Measurements from ENCODE around the gene MZB1. TPM values are rescaled to one million over a fixed set of nuclear protein-coding genes. Genes with fewer than 3 reads are reported as not detected.

The MZB1 gene
- total RNA-seq, 2 experiments from 2014 or later: 24.0 to 26.3 TPM

- H3K4me3 Mint-ChIP-seq: no peak overlapping the region
- ChIA-PET CTCF (interaction anchor here (1.4 kb wide), 1 partner anchor 133 kb away, joined by 3 read pairs; no protein-coding TSS in a partner anchor), POLR2A (interaction anchor here (0.9 to 1.1 kb wide), 2 partner anchors 9 to 32 kb away, joined by 3 read pairs; no protein-coding TSS in a partner anchor)
- H3K9me3 Mint-ChIP-seq: no peaks in the 10 kb centered on the region
- H3K27me3 Mint-ChIP-seq: no peaks in the 10 kb centered on the region
- intact Hi-C loops (cut with micrococcal nuclease): no loop called here
- H3K27ac Mint-ChIP-seq: peak overlapping the region; percentile 4
- H3K36me3 Mint-ChIP-seq: no peaks in the 10 kb centered on the region
- peaks cover 24% of the 10 kb centered on the region for H3K4me1 Mint-ChIP-seq (ENCODE audit: low read depth)
- DNase-seq: no peak
These were observed 5.6 kb downstream of the MZB1 start for GRCh38 chr5:139383993-139384590.

GRCh38 chr5:139383275-139383992 lies 6.3 kb downstream of the MZB1 start, which contains the start of gene SLC23A1:
Gene SLC23A1 (minus strand): TSS chr5:139383297. CDS start chr5:139383253, 44 bp downstream.
- no peak for DNase-seq
- H3K9me3 Mint-ChIP-seq: no peaks in the 10 kb centered on the region
- ChIA-PET POLR2A (no interaction called here), CTCF (interaction anchor here (1.4 kb wide), 1 partner anchor 133 kb away, joined by 3 read pairs; no protein-coding TSS in a partner anchor)
- H3K4me1 Mint-ChIP-seq (ENCODE audit: low read depth): peaks cover 23% of the 10 kb centered on the region
- intact Hi-C loops (cut with micrococcal nuclease): no loop called here
- H3K36me3 Mint-ChIP-seq: no peaks in the 10 kb centered on the region
- H3K27me3 Mint-ChIP-seq: no peaks in the 10 kb centered on the region
- no peak within 1 kb of the TSS for H3K27ac Mint-ChIP-seq
- no peak within 1 kb of the TSS for H3K4me3 Mint-ChIP-seq

GRCh38 chr5:139382807-139383206 lies 6.9 kb downstream of the MZB1 start:
- DNase-seq: no peak
- H3K27me3 Mint-ChIP-seq: no peaks in the 10 kb centered on the region
- no peak overlapping the region for H3K27ac Mint-ChIP-seq
- H3K4me1 Mint-ChIP-seq (ENCODE audit: low read depth): peaks cover 23% of the 10 kb centered on the region
- H3K36me3 Mint-ChIP-seq: no peaks in the 10 kb centered on the region
- POLR2A ChIA-PET: no interaction called here
- no peak overlapping the region for H3K4me3 Mint-ChIP-seq
- no peaks in the 10 kb centered on the region for H3K9me3 Mint-ChIP-seq
- CTCF ChIA-PET: interaction anchor here (1.4 kb wide), 1 partner anchor 132 kb away, joined by 3 read pairs; no protein-coding TSS in a partner anchor
- intact Hi-C loops (cut with micrococcal nuclease): no loop called here

GRCh38 chr5:139381837-139382761 lies 7.6 kb downstream of the MZB1 start:
- H3K27me3 Mint-ChIP-seq: no peaks in the 10 kb centered on the region
- no peak for DNase-seq
- H3K4me3 Mint-ChIP-seq: no peak overlapping the region
- intact Hi-C loops (cut with micrococcal nuclease): no loop called here
- H3K27ac Mint-ChIP-seq: no peak overlapping the region
- peaks cover 23% of the 10 kb centered on the region for H3K4me1 Mint-ChIP-seq (ENCODE audit: low read depth)
- no peaks in the 10 kb centered on the region for H3K9me3 Mint-ChIP-seq
- H3K36me3 Mint-ChIP-seq: no peaks in the 10 kb centered on the region
- ChIA-PET POLR2A (interaction anchor here (1.1 kb wide), 1 partner anchor 9 kb away, joined by 3 read pairs; no protein-coding TSS in a partner anchor), CTCF (interaction anchor here (1.4 kb wide), 1 partner anchor 131 kb away, joined by 3 read pairs; no protein-coding TSS in a partner anchor)

- intact Hi-C loops (cut with micrococcal nuclease): no loop called here
- ChIA-PET POLR2A (no interaction called here), CTCF (no interaction called here)
- Mint-ChIP-seq H3K4me1 (ENCODE audit: low read depth) (peaks cover 7% of the 10 kb centered on the region), H3K4me3 (no peak overlapping the region), H3K27me3 (no peaks in the 10 kb centered on the region), H3K9me3 (no peaks in the 10 kb centered on the region), H3K36me3 (no peaks in the 10 kb centered on the region), H3K27ac (no peak overlapping the region)
- no peak for DNase-seq
These were observed 9.9 kb downstream of the MZB1 start for GRCh38 chr5:139379626-139380449.

- POLR2A ChIA-PET: no interaction called here
- CTCF ChIA-PET: no interaction called here
- Mint-ChIP-seq H3K9me3 (no peaks in the 10 kb centered on the region), H3K27ac (no peak overlapping the region), H3K4me3 (no peak overlapping the region), H3K36me3 (no peaks in the 10 kb centered on the region), H3K4me1 (ENCODE audit: low read depth) (no peaks in the 10 kb centered on the region), H3K27me3 (no peaks in the 10 kb centered on the region)
- DNase-seq: no peak
- intact Hi-C loops (cut with micrococcal nuclease): no loop called here
These were observed 10.8 kb downstream of the MZB1 start for GRCh38 chr5:139378941-139379361.

GRCh38 chr5:139378101-139378825 lies 11.4 kb downstream of the MZB1 start:
- no peak overlapping the region for H3K4me3 Mint-ChIP-seq
- ChIA-PET CTCF (no interaction called here), POLR2A (no interaction called here)
- intact Hi-C loops (cut with micrococcal nuclease): no loop called here
- no peak for DNase-seq
- H3K27ac Mint-ChIP-seq: no peak overlapping the region
- no peaks in the 10 kb centered on the region for H3K36me3 Mint-ChIP-seq
- no peaks in the 10 kb centered on the region for H3K9me3 Mint-ChIP-seq
- no peaks in the 10 kb centered on the region for H3K4me1 Mint-ChIP-seq (ENCODE audit: low read depth)
- no peaks in the 10 kb centered on the region for H3K27me3 Mint-ChIP-seq

GRCh38 chr5:139377226-139377625 lies 12.5 kb downstream of the MZB1 start:
- Mint-ChIP-seq H3K27me3 (no peaks in the 10 kb centered on the region), H3K36me3 (no peaks in the 10 kb centered on the region), H3K27ac (no peak overlapping the region), H3K4me3 (no peak overlapping the region), H3K9me3 (no peaks in the 10 kb centered on the region), H3K4me1 (ENCODE audit: low read depth) (peaks cover under 1% of the 10 kb centered on the region)
- no peak for DNase-seq
- POLR2A ChIA-PET: no interaction called here
- intact Hi-C loops (cut with micrococcal nuclease): no loop called here
- CTCF ChIA-PET: interaction anchor here (1.9 kb wide), 1 partner anchor 15 kb away, joined by 6 read pairs; no protein-coding TSS in a partner anchor

- Mint-ChIP-seq H3K4me3 (no peak overlapping the region), H3K27ac (no peak overlapping the region), H3K4me1 (ENCODE audit: low read depth) (peaks cover 9% of the 10 kb centered on the region), H3K36me3 (no peaks in the 10 kb centered on the region), H3K27me3 (no peaks in the 10 kb centered on the region), H3K9me3 (no peaks in the 10 kb centered on the region)
- DNase-seq: no peak
- intact Hi-C loops (cut with micrococcal nuclease): no loop called here
- CTCF ChIA-PET: interaction anchor here (1.9 kb wide), 1 partner anchor 16 kb away, joined by 6 read pairs; no protein-coding TSS in a partner anchor
- POLR2A ChIA-PET: no interaction called here
These were observed 13.3 kb downstream of the MZB1 start for GRCh38 chr5:139376364-139376763.

- H3K27ac Mint-ChIP-seq: no peak overlapping the region
- peaks cover 1% of the 10 kb centered on the region for H3K36me3 Mint-ChIP-seq
- ChIA-PET CTCF (interaction anchor here (1.6 kb wide), 1 partner anchor 124 kb away, joined by 3 read pairs; no protein-coding TSS in a partner anchor), POLR2A (interaction anchor here (1.3 to 1.5 kb wide), 2 partner anchors 10 to 15 kb away, joined by 3 to 5 read pairs; partner anchors contain the start of gene MZB1)
- H3K9me3 Mint-ChIP-seq: no peaks in the 10 kb centered on the region
- H3K27me3 Mint-ChIP-seq: no peaks in the 10 kb centered on the region
- intact Hi-C loops (cut with micrococcal nuclease): no loop called here
- peaks cover 13% of the 10 kb centered on the region for H3K4me1 Mint-ChIP-seq (ENCODE audit: low read depth)
- no peak for DNase-seq
- H3K4me3 Mint-ChIP-seq: no peak overlapping the region
These were observed 14.8 kb downstream of the MZB1 start for GRCh38 chr5:139374909-139375308.
